B cell (primary cell): Measurements from ENCODE around the gene FAM20C. TPM values are rescaled to one million over a fixed set of nuclear protein-coding genes. Genes with fewer than 3 reads are reported as not detected.

Experiments used
- ATAC-seq: fragments of 200-7000 bp; cut with Tn5 transposase; one replicate; pipeline ENCODE4 v1.10.0; 2021; ENCODE audit warnings: low read depth, mild to moderate bottlenecking, moderate number of reproducible peaks, moderate library complexity
- CTCF ChIA-PET: fragments of 350-600 bp; sonication (Branson Sonifier 250); formaldehyde crosslinking; loops from one replicate; lab custom pipeline; 2021; ENCODE audit warnings: antibody characterized with exemption, inconsistent platforms; lab: Charles Lee
- POLR2A ChIA-PET: fragments of 350-600 bp; sonication (Branson Sonifier 250); formaldehyde crosslinking; loops from one replicate; lab custom pipeline; 2021; ENCODE audit warnings: antibody characterized with exemption; lab: Charles Lee
- DNase-seq: peaks from one replicate; pipeline ENCODE4 v3.0.0; 2013
- H2AFZ ChIP-seq: 2 replicates; pipeline ENCODE4 v1.6.1; 2012; ENCODE audit warnings: mild to moderate bottlenecking, low read depth, low read length; ENCODE audit not compliant: insufficient read depth, poor library complexity, severe bottlenecking
- H3K27ac ChIP-seq, 2 donors: 1 replicate in 1 of 2; 2 replicates in 1 of 2; pipeline ENCODE4 v1.5.1; 2012 to 2013; ENCODE audit warnings: low read length in 2 of 2, mild to moderate bottlenecking in 2 of 2, moderate library complexity in 1 of 2
- H3K27me3 ChIP-seq, 4 experiments: fragments of 200-600 bp in 1 of 4; sonication (generic) in 1 of 4; replicated peaks in 1 of 4; 1 replicate in 2 of 4; 2 replicates in 2 of 4; pipeline versions ENCODE4 v1.6.1 to v1.7.0; 2013 to 2016; ENCODE audit warnings: low read length in 3 of 4, mild to moderate bottlenecking in 2 of 4, mixed read lengths in 1 of 4, moderate library complexity in 1 of 4; ENCODE audit not compliant: insufficient read depth in 4 of 4, control insufficient read depth in 3 of 4; ENCODE audit errors: control extremely low read depth in 1 of 4
- H3K36me3 ChIP-seq, 2 experiments: replicated peaks in 1 of 2; 1 replicate in 1 of 2; 2 replicates in 1 of 2; pipeline versions ENCODE4 v1.6.1 to v1.7.1; 2013; ENCODE audit warnings: low read length in 1 of 2; ENCODE audit not compliant: insufficient read depth in 2 of 2, control insufficient read depth in 1 of 2; ENCODE audit errors: control extremely low read depth in 1 of 2, extremely low read depth in 1 of 2
- H3K4me1 ChIP-seq, 2 donors: fragments of 200-600 bp in 1 of 2; sonication (generic) in 1 of 2; 1 replicate in 1 of 2; 2 replicates in 1 of 2; pipeline versions ENCODE4 v1.5.1 to v1.6.1; 2013 to 2017; ENCODE audit warnings: low read length in 2 of 2; ENCODE audit not compliant: control insufficient read depth in 2 of 2, insufficient read depth in 2 of 2
- H3K4me2 ChIP-seq: replicated peaks from 2 replicates; pipeline ENCODE3; 2012; ENCODE audit warnings: mild to moderate bottlenecking, low read depth, low read length; ENCODE audit not compliant: poor library complexity, severe bottlenecking
- H3K4me3 ChIP-seq, 5 experiments: fragments of 200-600 bp in 1 of 5; sonication (generic) in 1 of 5; 1 replicate in 3 of 5; 2 replicates in 2 of 5; pipeline versions ENCODE4 v1.5.1 to v1.7.0; 2011 to 2016; ENCODE audit warnings: low read length in 4 of 5, mild to moderate bottlenecking in 4 of 5, low read depth in 2 of 5, control low read depth in 1 of 5, moderate library complexity in 1 of 5; ENCODE audit not compliant: insufficient read depth in 1 of 5; ENCODE audit errors: control extremely low read depth in 1 of 5, extremely low read depth in 1 of 5
- H3K79me2 ChIP-seq: fragments of 200-600 bp; sonication (generic); one replicate; pipeline ENCODE4 v1.6.0; 2016; ENCODE audit warnings: low read length; ENCODE audit not compliant: control insufficient read depth, insufficient read depth
- H3K9ac ChIP-seq: fragments of 200-600 bp; sonication (generic); 2 replicates; pipeline ENCODE4 v1.6.1; 2017; ENCODE audit warnings: mild to moderate bottlenecking, low read length, moderate library complexity
- H3K9me3 ChIP-seq, 3 donors: one replicate each; pipeline versions ENCODE4 v1.6.1 to v1.7.1; 2013; ENCODE audit warnings: low read length in 2 of 3; ENCODE audit not compliant: control insufficient read depth in 2 of 3, insufficient read depth in 1 of 3; ENCODE audit errors: control extremely low read depth in 1 of 3
- H4K20me1 ChIP-seq: 2 replicates; pipeline ENCODE4 v1.6.0; 2012; ENCODE audit warnings: mild to moderate bottlenecking, low read length; ENCODE audit not compliant: insufficient read depth, control insufficient read depth, poor library complexity, severe bottlenecking
- H3K27ac Mint-ChIP-seq: one replicate; pipeline ENCODE4 v1.8.0; 2021; ENCODE audit warnings: mixed read lengths
- H3K27me3 Mint-ChIP-seq: one replicate; pipeline ENCODE4 v1.8.0; 2021; ENCODE audit warnings: mixed read lengths
- H3K4me1 Mint-ChIP-seq: one replicate; pipeline ENCODE4 v1.8.0; 2021; ENCODE audit warnings: mixed read lengths
- H3K4me3 Mint-ChIP-seq: one replicate; pipeline ENCODE4 v1.8.0; 2021; ENCODE audit warnings: mixed read lengths
- H3K9me3 Mint-ChIP-seq: one replicate; pipeline ENCODE4 v1.8.0; 2022; ENCODE audit warnings: mixed read lengths; ENCODE audit not compliant: insufficient read depth
- CTCF ChIP-seq: fragments of 200-600 bp; IDR thresholded peaks from one replicate; pipeline ENCODE4 v1.8.0; 2022; ENCODE audit warnings: antibody characterized with exemption, mild to moderate bottlenecking
- EZH2 ChIP-seq: IDR thresholded peaks from 2 replicates; pipeline ENCODE4 v1.6.1; 2012; ENCODE audit warnings: borderline replicate concordance, low read depth, mild to moderate bottlenecking, moderate library complexity, low read length; ENCODE audit not compliant: insufficient read depth, poor library complexity, severe bottlenecking
- WGBS: methylation state at CpG from one replicate; pipeline ENCODE4 v1.1.5; 2013; ENCODE audit warnings: missing lambda C conversion rate; ENCODE audit not compliant: insufficient coverage; 5-methylcytosine and 5-hydroxymethylcytosine counted together
- intact Hi-C: fragments of 100-400 bp; cut with micrococcal nuclease; formaldehyde crosslinking; loops from one replicate; pipeline ENCODE4 v1.10.0; 2022
- polyA plus RNA-seq: library from polyadenylated mRNA; depleted of rRNA; stranded (reverse); fragments of >200 nt; gene quantifications from 2 replicates; pipeline ENCODE4 v1.2.3, GENCODE V29; 2012
- total RNA-seq, 2 donors: library from RNA; stranded (reverse); fragments of 120-200 nt in 1 of 2; gene quantifications; 1 replicate in 1 of 2; 2 replicates in 1 of 2; pipeline versions ENCODE4 v1.2.3 to v1.2.4, GENCODE V29; 2013 to 2022

Gene FAM20C
- total and polyA plus RNA-seq, 2 donors (not counting 1 experiment from before 2014, with no cell fraction given): 0.54 to 0.81 TPM

- CTCF ChIA-PET: no interaction called here
- Histone ChIP-seq H3K27me3 (no peaks in the 10 kb centered on the region), H3K79me2 (no peaks in the 10 kb centered on the region), H3K4me3 (no peak overlapping the region), H3K36me3 (no peaks in the 10 kb centered on the region), H3K9ac (no peak overlapping the region), H3K4me1 (no peaks in the 10 kb centered on the region), H3K9me3 (peaks cover 0 to 12% (median 0%) of the 10 kb centered on the region in 3 donors), H4K20me1 (no peaks in the 10 kb centered on the region), H3K4me2 (no peak overlapping the region), H3K27ac (no peak overlapping the region), H2AFZ (no peak overlapping the region)
- ATAC-seq (no peak), DNase-seq (no peak)
- Mint-ChIP-seq H3K9me3 (peaks cover 6% of the 10 kb centered on the region), H3K27me3 (peaks cover 3% of the 10 kb centered on the region), H3K4me3 (no peak overlapping the region), H3K4me1 (no peaks in the 10 kb centered on the region), H3K27ac (no peak overlapping the region)
- TF ChIP-seq EZH2: no peak
- no peak for TF ChIP-seq CTCF
- intact Hi-C loops: no loop called here
- WGBS: 85% methylated on average over 29 of the region's 34 CpGs
- POLR2A ChIA-PET: no interaction called here
Observed at GRCh38 chr7:301291-302053, 109.1 kb downstream of the FAM20C start.
